Measurements from ENCODE around the gene LRMDA. TPM values are rescaled to one million over a fixed set of nuclear protein-coding genes. Genes with fewer than 3 reads are reported as not detected.

The LRMDA gene
- total RNA-seq, 4 donors from 2014 or later, result 0.76 to 6.4 (median 1.3) TPM

- WGBS, 2 donors, result 37 to 40% methylated on average over 3 of the region's 3 CpGs
- intact Hi-C loops (cut with DNase I; ENCODE audit: low total_unique reads), result no loop called here
- no peak overlapping the region for H3K4me3 ChIP-seq (ENCODE audit: low read depth, poor library complexity, severe bottlenecking)
- DNase-seq (ENCODE audit: low spot score in 2 of 2), result no peak
- TF ChIP-seq POLR2A (IDR thresholded peaks at IDR 0.05) (no peak), CTCF (IDR thresholded peaks at IDR 0.05) (no peak)
These were observed 224.5 kb downstream of the LRMDA start for GRCh38 chr10:75655791-75656451.

GRCh38 chr10:75657351-75657750, 225.9 kb downstream of the LRMDA start:
- TF ChIP-seq CTCF (IDR thresholded peaks at IDR 0.05), result no peak
- H3K4me3 ChIP-seq (ENCODE audit: low read depth, poor library complexity, severe bottlenecking), result no peak overlapping the region
- intact Hi-C loops (cut with DNase I; ENCODE audit: low total_unique reads), result no loop called here
- DNase-seq (ENCODE audit: low spot score in 2 of 2), result no peak
- WGBS, 2 donors, result 95 to 97% methylated on average over 2 of the region's 2 CpGs

- no peak overlapping the region for H3K4me3 ChIP-seq (ENCODE audit: low read depth, poor library complexity, severe bottlenecking)
- DNase-seq (ENCODE audit: low spot score in 2 of 2), result no peak
- TF ChIP-seq CTCF (IDR thresholded peaks at IDR 0.05), result no peak
- TF ChIP-seq POLR2A (IDR thresholded peaks at IDR 0.05), result no peak
- WGBS, 2 donors, result 89 to 93% methylated on average over 4 of the region's 4 CpGs
- intact Hi-C loops (cut with DNase I; ENCODE audit: low total_unique reads), result no loop called here
These were observed 226.6 kb downstream of the LRMDA start for GRCh38 chr10:75658036-75658435.

- no peak overlapping the region for H3K4me3 ChIP-seq (ENCODE audit: low read depth, poor library complexity, severe bottlenecking)
- DNase-seq (ENCODE audit: low spot score in 2 of 2), result no peak
- WGBS, 2 donors, result 93 to 96% methylated on average over 1 of the region's 1 CpG
- intact Hi-C loops (cut with DNase I; ENCODE audit: low total_unique reads), result no loop called here
- TF ChIP-seq POLR2A (IDR thresholded peaks at IDR 0.05) (no peak), CTCF (IDR thresholded peaks at IDR 0.05) (no peak)
These were observed 227.1 kb downstream of the LRMDA start for GRCh38 chr10:75658496-75658895.

GRCh38 chr10:75658915-75659314, 227.5 kb downstream of the LRMDA start:
- no peak for TF ChIP-seq CTCF (IDR thresholded peaks at IDR 0.05)
- no peak for TF ChIP-seq POLR2A (IDR thresholded peaks at IDR 0.05)
- intact Hi-C loops (cut with DNase I; ENCODE audit: low total_unique reads), result no loop called here
- no peak for DNase-seq (ENCODE audit: low spot score in 2 of 2)
- 93 to 97% methylated on average over 6 of the region's 6 CpGs for WGBS, 2 donors
- H3K4me3 ChIP-seq (ENCODE audit: low read depth, poor library complexity, severe bottlenecking), result no peak overlapping the region

- DNase-seq (ENCODE audit: low spot score in 2 of 2), result no peak
- no peak overlapping the region for H3K4me3 ChIP-seq (ENCODE audit: low read depth, poor library complexity, severe bottlenecking)
- intact Hi-C loops (cut with DNase I; ENCODE audit: low total_unique reads), result no loop called here
- TF ChIP-seq POLR2A (IDR thresholded peaks at IDR 0.05), result no peak
- no peak for TF ChIP-seq CTCF (IDR thresholded peaks at IDR 0.05)
- 53% methylated on average over 7 of the region's 7 CpGs for WGBS, 2 donors
These were observed 229.4 kb downstream of the LRMDA start for GRCh38 chr10:75660823-75661222.
